GM23338 (cell line): ENCODE measurements around the gene PROP1.
"Not testable (repeated sequence)": the region's sequence is repeated elsewhere in the genome, so short reads cannot be mapped to it uniquely, and the experiment has no call there.

Experiments
- CREB1 ChIP-seq: fragments of 250-450 bp; sonication (Bioruptor Pico); IDR thresholded peaks from 2 replicates; pipeline ENCODE4 v1.5.0; 2020; ENCODE audit warnings: low read depth, mild to moderate bottlenecking, moderate library complexity
- CTCF ChIP-seq, 2 experiments: fragments of 200-600 bp in 1 of 2; sonication (generic) in 1 of 2; conservative IDR thresholded peaks; 2 replicates each; pipeline versions ENCODE4 v1.5.1 to v1.6.1; 2016 to 2017; ENCODE audit warnings: antibody characterized with exemption in 2 of 2, low read depth in 2 of 2, mild to moderate bottlenecking in 2 of 2, moderate library complexity in 1 of 2
- EZH2 ChIP-seq: fragments of 200-600 bp; sonication (generic); IDR thresholded peaks from one replicate; pipeline ENCODE4 v1.8.0; 2017; ENCODE audit warnings: antibody characterized with exemption, mild to moderate bottlenecking, low read depth; ENCODE audit not compliant: unreplicated experiment
- EZH2phosphoT487 ChIP-seq: fragments of 200-600 bp; sonication (generic); IDR thresholded peaks from one replicate; pipeline ENCODE4 v1.8.1; 2018; ENCODE audit warnings: antibody characterized with exemption; ENCODE audit not compliant: unreplicated experiment
- JUNB ChIP-seq: IDR thresholded peaks from one replicate; pipeline ENCODE4 v1.6.1; 2016; ENCODE audit warnings: antibody characterized with exemption; ENCODE audit not compliant: unreplicated experiment
- POLR2AphosphoS5 ChIP-seq: IDR thresholded peaks from 2 replicates; pipeline ENCODE4 v1.6.1; 2016; ENCODE audit warnings: antibody characterized with exemption, low read depth
- REST ChIP-seq: IDR thresholded peaks from one replicate; pipeline ENCODE4 v1.6.1; 2018; ENCODE audit warnings: antibody characterized with exemption; ENCODE audit not compliant: unreplicated experiment
- STAT1 ChIP-seq: IDR thresholded peaks from one replicate; pipeline ENCODE4 v1.6.1; 2016; ENCODE audit warnings: antibody characterized with exemption; ENCODE audit not compliant: unreplicated experiment
- ZNF114 ChIP-seq: fragments of 250-450 bp; sonication (Bioruptor Pico); IDR thresholded peaks from 2 replicates; pipeline ENCODE4 v1.5.0; 2020; ENCODE audit warnings: mild to moderate bottlenecking, moderate library complexity
- ZNF331 ChIP-seq: fragments of 250-450 bp; sonication (Bioruptor Pico); IDR thresholded peaks from 2 replicates; pipeline ENCODE4 v1.5.0; 2020; ENCODE audit warnings: low read depth, mild to moderate bottlenecking, moderate library complexity
- TF ChIP-seq, protein P1 (sequence below): IDR thresholded peaks from 2 replicates; pipeline ENCODE4 v1.6.1; 2016; ENCODE audit warnings: antibody characterized with exemption

GRCh38 chr5:177945601-177946283 lies 50.3 kb downstream of the PROP1 start:
- TF ChIP-seq CTCF (conservative IDR thresholded peaks at IDR 0.05; ENCODE audit: low read depth in 2 of 2); EZH2phosphoT487; POLR2AphosphoS5; EZH2; ZNF331; REST; ZNF114; JUNB; CREB1 (CRISPR knock-in tag); STAT1: not testable (repeated sequence)
- TF ChIP-seq, protein P1, sequence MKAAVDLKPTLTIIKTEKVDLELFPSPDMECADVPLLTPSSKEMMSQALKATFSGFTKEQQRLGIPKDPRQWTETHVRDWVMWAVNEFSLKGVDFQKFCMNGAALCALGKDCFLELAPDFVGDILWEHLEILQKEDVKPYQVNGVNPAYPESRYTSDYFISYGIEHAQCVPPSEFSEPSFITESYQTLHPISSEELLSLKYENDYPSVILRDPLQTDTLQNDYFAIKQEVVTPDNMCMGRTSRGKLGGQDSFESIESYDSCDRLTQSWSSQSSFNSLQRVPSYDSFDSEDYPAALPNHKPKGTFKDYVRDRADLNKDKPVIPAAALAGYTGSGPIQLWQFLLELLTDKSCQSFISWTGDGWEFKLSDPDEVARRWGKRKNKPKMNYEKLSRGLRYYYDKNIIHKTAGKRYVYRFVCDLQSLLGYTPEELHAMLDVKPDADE = not testable (repeated sequence)
